Karpas-422 (cell line): ENCODE data around the gene PTH2. TPM values are rescaled to one million over a fixed set of nuclear protein-coding genes. Genes with fewer than 3 reads are reported as not detected.

Source experiments
- DNase-seq: peaks from one replicate; pipeline ENCODE4 v3.0.0-alpha.2; 2015
- H2AFZ ChIP-seq: fragments of 200-600 bp; sonication (generic); 2 replicates; pipeline ENCODE4 v1.6.1; 2014; ENCODE audit warnings: antibody characterized with exemption, low read length, mixed read lengths
- H3K27ac ChIP-seq: fragments of 200-600 bp; sonication (generic); 2 replicates; pipeline ENCODE4 v1.5.1; 2014; ENCODE audit warnings: mild to moderate bottlenecking, low read length, moderate library complexity
- H3K27me3 ChIP-seq: fragments of 200-600 bp; sonication (generic); 2 replicates; pipeline ENCODE4 v1.6.1; 2014; ENCODE audit warnings: low read length, mixed read lengths
- H3K36me3 ChIP-seq: fragments of 200-600 bp; sonication (generic); 2 replicates; pipeline ENCODE4 v1.6.1; 2014; ENCODE audit warnings: low read length, mixed read lengths; ENCODE audit not compliant: insufficient read depth
- H3K4me1 ChIP-seq: fragments of 200-600 bp; sonication (generic); 2 replicates; pipeline ENCODE4 v1.6.1; 2014; ENCODE audit warnings: mild to moderate bottlenecking, low read length, mixed read lengths
- H3K4me2 ChIP-seq: fragments of 200-600 bp; sonication (generic); 2 replicates; pipeline ENCODE4 v1.6.1; 2014; ENCODE audit warnings: low read length, low read depth, mild to moderate bottlenecking; ENCODE audit not compliant: poor library complexity, severe bottlenecking
- H3K4me3 ChIP-seq: fragments of 200-600 bp; sonication (generic); 2 replicates; pipeline ENCODE4 v1.5.1; 2014; ENCODE audit warnings: mild to moderate bottlenecking, antibody characterized with exemption, low read length, mixed read lengths
- H3K79me2 ChIP-seq: fragments of 200-600 bp; sonication (generic); 2 replicates; pipeline ENCODE4 v1.6.1; 2014; ENCODE audit warnings: mild to moderate bottlenecking, low read length, mixed read lengths
- H3K9ac ChIP-seq: fragments of 200-600 bp; sonication (generic); 2 replicates; pipeline ENCODE4 v1.6.0; 2014; ENCODE audit warnings: low read length
- H3K9me2 ChIP-seq: fragments of 200-600 bp; sonication (generic), shearing (Covaris generic); replicated peaks from 2 replicates; pipeline ENCODE4 v1.6.0; 2014; ENCODE audit warnings: mild to moderate bottlenecking, low read length, moderate library complexity; ENCODE audit not compliant: insufficient read depth
- H3K9me3 ChIP-seq: fragments of 300-700, 200-600 bp; sonication (generic); 2 replicates; pipeline ENCODE4 v1.6.1; 2014; ENCODE audit warnings: low read length, mixed read lengths
- H4K20me1 ChIP-seq: fragments of 200-600 bp; sonication (generic); 2 replicates; pipeline ENCODE4 v1.6.1; 2014; ENCODE audit warnings: mild to moderate bottlenecking, antibody characterized with exemption, low read length, low read depth; ENCODE audit not compliant: insufficient read depth
- total RNA-seq: library from RNA; depleted of rRNA; stranded (reverse); fragments of >200 nt; shearing (Covaris generic); gene quantifications from 2 replicates; pipeline ENCODE4 v1.2.3, GENCODE V29; 2014; ENCODE audit warnings: low replicate concordance; rRNA removed

The PTH2 gene, protein sequence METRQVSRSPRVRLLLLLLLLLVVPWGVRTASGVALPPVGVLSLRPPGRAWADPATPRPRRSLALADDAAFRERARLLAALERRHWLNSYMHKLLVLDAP
- not detected in 2 replicates for total RNA-seq

DNA sequence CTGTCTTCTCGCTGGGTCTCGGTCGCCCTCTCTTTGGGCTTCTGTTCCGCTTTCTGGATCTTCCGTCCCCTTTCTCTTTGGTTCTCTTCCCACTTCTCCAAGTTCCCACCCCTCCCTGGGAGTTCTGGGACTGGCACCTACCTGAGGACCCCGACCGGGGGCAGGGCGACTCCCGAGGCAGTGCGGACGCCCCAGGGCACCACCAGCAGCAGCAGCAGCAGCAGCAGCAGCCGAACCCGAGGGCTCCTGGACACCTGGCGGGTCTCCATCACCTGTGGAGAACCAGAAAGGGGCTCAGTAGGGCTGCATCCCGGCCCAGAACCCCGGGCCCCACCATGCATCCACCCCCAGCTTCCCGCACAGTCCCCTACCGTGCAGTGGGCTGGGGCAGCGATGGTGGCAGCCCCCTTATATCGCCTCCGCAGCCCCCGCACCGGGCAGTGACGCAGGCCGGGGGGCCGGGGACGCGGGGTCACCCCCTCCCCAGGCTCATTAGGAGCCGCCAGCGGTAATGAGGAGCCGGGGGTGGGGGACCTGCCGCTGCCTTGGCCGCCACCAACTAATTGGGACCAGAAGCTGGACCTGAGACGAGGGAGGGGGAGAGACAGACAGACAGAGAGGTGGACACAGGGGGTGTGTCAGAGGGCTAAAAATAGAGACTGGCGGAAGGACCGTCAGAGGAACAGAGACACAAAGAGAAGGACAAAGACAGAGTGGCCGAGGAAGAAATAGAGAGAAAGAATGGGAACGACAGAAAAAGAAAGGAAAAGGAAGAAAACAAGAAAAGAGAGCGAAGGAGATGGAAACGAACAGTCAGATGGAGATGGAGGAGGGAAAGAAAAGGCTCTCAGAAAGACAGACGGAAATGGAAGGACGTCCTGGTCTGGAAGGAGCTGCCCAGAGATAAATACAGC lies at the start of gene PTH2:
TSS of gene PTH2 (minus strand) at position 371 of the 914 bp plus-strand sequence. CDS start at position 269, 102 bp downstream.
- no peak for DNase-seq
- no peaks in the 10 kb centered on the region for H3K9me2 ChIP-seq
- H3K4me3 ChIP-seq: no peak within 1 kb of the TSS
- H4K20me1 ChIP-seq: no peaks in the 10 kb centered on the region
- no peaks in the 10 kb centered on the region for H3K36me3 ChIP-seq
- H3K9me3 ChIP-seq: no peaks in the 10 kb centered on the region
- no peak within 1 kb of the TSS for H2AFZ ChIP-seq
- H3K9ac ChIP-seq: no peak within 1 kb of the TSS
- no peak within 1 kb of the TSS for H3K27ac ChIP-seq
- peaks cover 60% of the 10 kb centered on the region for H3K4me1 ChIP-seq
- H3K27me3 ChIP-seq: no peaks in the 10 kb centered on the region
- no peaks in the 10 kb centered on the region for H3K79me2 ChIP-seq
- H3K4me2 ChIP-seq: no peak within 1 kb of the TSS

- Histone ChIP-seq H3K9ac (no peak overlapping the region), H2AFZ (no peak overlapping the region), H3K4me1 (peaks cover 37% of the 10 kb centered on the region)
Observed at GRCh38 chr19:49472936-49473335, 49.7 kb upstream of the PTH2 start.

GRCh38 chr19:49470615-49470978 lies 47.4 kb upstream of the PTH2 start:
- H3K4me3 ChIP-seq: no peak overlapping the region
- H3K79me2 ChIP-seq: no peaks in the 10 kb centered on the region
- no peaks in the 10 kb centered on the region for H3K9me3 ChIP-seq
- H3K27ac ChIP-seq: no peak overlapping the region
- H3K36me3 ChIP-seq: 0 out of 2 replicates have a peak, but pooled peaks cover 2% of the 10 kb centered on the region
- no peaks in the 10 kb centered on the region for H3K9me2 ChIP-seq
- H3K4me1 ChIP-seq: peaks cover 38% of the 10 kb centered on the region
- no peak overlapping the region for H3K4me2 ChIP-seq
- no peak overlapping the region for H3K9ac ChIP-seq
- no peaks in the 10 kb centered on the region for H4K20me1 ChIP-seq
- no peaks in the 10 kb centered on the region for H3K27me3 ChIP-seq
- H2AFZ ChIP-seq: no peak overlapping the region
- DNase-seq: no peak

More at GRCh38 chr19:49472936-49473335, 49.7 kb upstream of the PTH2 start:
- H3K27ac ChIP-seq: no peak overlapping the region
- H3K79me2 ChIP-seq: no peaks in the 10 kb centered on the region
- H3K4me2 ChIP-seq: no peak overlapping the region
- no peaks in the 10 kb centered on the region for H3K9me2 ChIP-seq
- H3K9me3 ChIP-seq: no peaks in the 10 kb centered on the region
- H3K36me3 ChIP-seq: no peaks in the 10 kb centered on the region
- DNase-seq: peak; percentile 53
- H4K20me1 ChIP-seq: no peaks in the 10 kb centered on the region
- no peak overlapping the region for H3K4me3 ChIP-seq
- no peaks in the 10 kb centered on the region for H3K27me3 ChIP-seq

- Histone ChIP-seq H3K4me2 (no peak overlapping the region), H3K79me2 (no peaks in the 10 kb centered on the region), H3K9me3 (no peaks in the 10 kb centered on the region), H3K4me1 (peaks cover 35% of the 10 kb centered on the region), H3K36me3 (peaks cover 6% of the 10 kb centered on the region), H2AFZ (no peak overlapping the region), H3K9ac (0 out of 2 replicates have a peak overlapping the region, but pooled peaks have one; percentile 14), H4K20me1 (no peaks in the 10 kb centered on the region), H3K9me2 (no peaks in the 10 kb centered on the region), H3K27me3 (no peaks in the 10 kb centered on the region), H3K27ac (no peak overlapping the region), H3K4me3 (no peak overlapping the region)
- DNase-seq: peak; percentile 86
Observed at GRCh38 chr19:49469828-49470614, 46.8 kb upstream of the PTH2 start.

DNA sequence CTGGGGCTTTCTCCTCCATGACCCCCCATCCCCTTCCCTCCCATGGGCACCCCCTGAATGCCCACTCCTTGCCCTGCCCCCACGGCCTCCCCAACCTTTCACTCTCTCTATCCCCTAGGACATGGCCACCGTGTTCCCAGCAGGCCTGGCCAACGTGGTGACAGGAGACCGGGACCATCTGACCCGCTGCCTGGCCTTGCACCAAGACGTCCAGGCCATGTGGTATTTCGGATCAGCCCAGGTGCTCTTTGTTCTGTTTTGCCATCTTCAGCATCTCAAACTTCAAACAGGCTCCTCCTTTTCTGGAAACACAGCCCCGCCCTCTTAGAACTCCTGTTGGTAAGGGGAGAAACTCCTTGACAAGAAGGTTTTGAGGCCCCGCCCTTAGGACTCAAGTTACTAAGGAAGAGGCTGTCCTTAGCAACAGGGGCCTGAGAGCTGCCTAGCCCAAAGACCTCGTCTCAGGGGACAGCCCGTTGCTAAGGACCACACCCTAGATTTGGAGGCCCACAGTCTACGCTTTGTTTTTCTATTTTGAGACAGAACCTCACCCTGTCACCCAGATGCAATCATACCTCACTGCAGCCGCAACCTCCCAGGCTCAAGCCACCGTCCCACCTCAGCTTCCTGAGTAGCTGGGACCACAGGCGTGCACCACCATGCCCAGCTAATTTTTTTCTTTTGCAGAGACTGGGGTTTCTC lies 45.7 kb upstream of the PTH2 start:
- peak overlapping the region; percentile 20 for H3K4me2 ChIP-seq
- peak overlapping the region; percentile 32; the same call in 1 of the 2 replicates for H3K9ac ChIP-seq
- H3K27ac ChIP-seq: peak overlapping the region; percentile 40
- H2AFZ ChIP-seq: no peak overlapping the region
- H3K27me3 ChIP-seq: no peaks in the 10 kb centered on the region
- H3K4me3 ChIP-seq: no peak overlapping the region; the same call in 1 of the 2 replicates
- peaks cover 25% of the 10 kb centered on the region for H3K4me1 ChIP-seq
- H3K9me3 ChIP-seq: no peaks in the 10 kb centered on the region
- no peaks in the 10 kb centered on the region for H3K79me2 ChIP-seq
- H3K9me2 ChIP-seq: no peaks in the 10 kb centered on the region
- DNase-seq: peak; percentile 97
- H4K20me1 ChIP-seq: no peaks in the 10 kb centered on the region
- peaks cover 17% of the 10 kb centered on the region for H3K36me3 ChIP-seq

GRCh38 chr19:49468199-49468598 lies 45.0 kb upstream of the PTH2 start:
- H3K4me2 ChIP-seq: peak overlapping the region; percentile 20
- no peaks in the 10 kb centered on the region for H3K79me2 ChIP-seq
- H3K27ac ChIP-seq: no peak overlapping the region; the same call in 1 of the 2 replicates
- no peak for DNase-seq
- peaks cover 19% of the 10 kb centered on the region for H3K36me3 ChIP-seq
- H3K9ac ChIP-seq: no peak overlapping the region
- no peaks in the 10 kb centered on the region for H3K9me3 ChIP-seq
- peaks cover 21% of the 10 kb centered on the region for H3K4me1 ChIP-seq
- H3K9me2 ChIP-seq: no peaks in the 10 kb centered on the region
- H2AFZ ChIP-seq: no peak overlapping the region
- no peaks in the 10 kb centered on the region for H3K27me3 ChIP-seq
- H3K4me3 ChIP-seq: no peak overlapping the region
- no peaks in the 10 kb centered on the region for H4K20me1 ChIP-seq

- Histone ChIP-seq H3K36me3 (peaks cover 23% of the 10 kb centered on the region), H3K9ac (no peak overlapping the region), H3K9me3 (no peaks in the 10 kb centered on the region), H3K4me2 (no peak overlapping the region), H3K27ac (no peak overlapping the region), H4K20me1 (no peaks in the 10 kb centered on the region), H2AFZ (no peak overlapping the region), H3K27me3 (no peaks in the 10 kb centered on the region), H3K4me1 (peaks cover 21% of the 10 kb centered on the region), H3K4me3 (no peak overlapping the region), H3K9me2 (no peaks in the 10 kb centered on the region), H3K79me2 (no peaks in the 10 kb centered on the region)
- DNase-seq: peak; percentile 63
Observed at GRCh38 chr19:49465371-49465770, 42.1 kb upstream of the PTH2 start.
